H1 (cell line): ENCODE data around the gene PRDM5. TPM values are rescaled to one million over a fixed set of nuclear protein-coding genes. Genes with fewer than 3 reads are reported as not detected.

Source experiments
- CTCF ChIA-PET: fragments of 300-600 bp; sonication (Branson Sonifier 250); formaldehyde crosslinking; loops from one replicate; lab custom pipeline; 2021; ENCODE audit not compliant: partially characterized antibody; lab: Charles Lee
- POLR2A ChIA-PET: fragments of 300-600 bp; sonication (Branson Sonifier 250); formaldehyde crosslinking; loops from one replicate; lab custom pipeline; 2021; ENCODE audit warnings: inconsistent platforms; ENCODE audit not compliant: partially characterized antibody; lab: Charles Lee
- DNase-seq, 2 experiments: peaks; one replicate each; pipeline versions ENCODE4 v3.0.0 to v3.0.0-alpha.2; 2010 to 2022; ENCODE audit warnings: low spot score in 2 of 2, low read depth in 1 of 2, mixed read lengths in 1 of 2
- FAIRE-seq: peaks from 2 replicates; lab custom pipeline; 2011; peaks lifted over from hg19 to GRCh38; lab: Jason Lieb, UNC
- H2AFZ ChIP-seq: 2 replicates; pipeline ENCODE4 v1.8.1; 2012; ENCODE audit warnings: low read length, inconsistent platforms
- H2AK5ac ChIP-seq: 2 replicates; pipeline ENCODE4 v1.6.1; 2013; ENCODE audit warnings: low read depth, low read length
- H2BK120ac ChIP-seq: replicated peaks from 2 replicates; pipeline ENCODE3; 2013; ENCODE audit warnings: low read depth, low read length, inconsistent platforms
- H2BK12ac ChIP-seq: 2 replicates; pipeline ENCODE4 v1.6.1; 2013; ENCODE audit warnings: low read depth, low read length
- H2BK15ac ChIP-seq: 2 replicates; pipeline ENCODE4 v1.6.1; 2013; ENCODE audit warnings: low read length
- H2BK20ac ChIP-seq: 2 replicates; pipeline ENCODE4 v1.6.1; 2013; ENCODE audit warnings: low read length
- H2BK5ac ChIP-seq: 2 replicates; pipeline ENCODE4 v1.6.1; 2013; ENCODE audit warnings: low read depth, low read length
- H3K14ac ChIP-seq: 2 replicates; pipeline ENCODE4 v1.6.1; 2013; ENCODE audit warnings: inconsistent platforms; ENCODE audit not compliant: insufficient read length
- H3K18ac ChIP-seq: 2 replicates; pipeline ENCODE4 v1.6.1; 2013; ENCODE audit warnings: low read length; ENCODE audit errors: extremely low read depth
- H3K23ac ChIP-seq: 2 replicates; pipeline ENCODE4 v1.6.1; 2013; ENCODE audit warnings: inconsistent platforms; ENCODE audit not compliant: insufficient read length
- H3K23me2 ChIP-seq: 2 replicates; pipeline ENCODE4 v1.6.1; 2013; ENCODE audit warnings: low read depth, low read length
- H3K27ac ChIP-seq: 2 replicates; pipeline ENCODE4 v1.6.1; 2011; ENCODE audit warnings: low read depth, low read length, inconsistent platforms
- H3K27me3 ChIP-seq, 4 experiments: replicated peaks in 1 of 4; 1 replicate in 1 of 4; 2 replicates in 3 of 4; pipeline versions ENCODE4 v1.6.1 to v1.8.1; 2011 to 2013; ENCODE audit warnings: low read length in 3 of 4, mild to moderate bottlenecking in 3 of 4, inconsistent platforms in 2 of 4, mixed read lengths in 2 of 4, moderate library complexity in 1 of 4; ENCODE audit not compliant: control insufficient read depth in 3 of 4, insufficient read depth in 3 of 4; ENCODE audit errors: extremely low read depth in 1 of 4
- H3K36me3 ChIP-seq, 4 experiments: 2 replicates each; pipeline versions ENCODE4 v1.6.1 to v1.8.1; 2011 to 2013; ENCODE audit warnings: mild to moderate bottlenecking in 4 of 4, low read length in 3 of 4, moderate library complexity in 2 of 4, control low read depth in 1 of 4, inconsistent platforms in 1 of 4; ENCODE audit not compliant: insufficient read depth in 4 of 4, control insufficient read depth in 2 of 4
- H3K4ac ChIP-seq: replicated peaks from 2 replicates; pipeline ENCODE3; 2013; ENCODE audit warnings: low read length, low read depth, mixed read lengths, inconsistent platforms; ENCODE audit not compliant: insufficient read length
- H3K4me1 ChIP-seq, 4 experiments: replicated peaks in 1 of 4; 1 replicate in 1 of 4; 2 replicates in 3 of 4; pipeline versions ENCODE4 v1.6.1 to v1.8.1; 2011 to 2013; ENCODE audit warnings: low read length in 3 of 4, inconsistent platforms in 2 of 4, mixed read lengths in 1 of 4; ENCODE audit not compliant: insufficient read depth in 4 of 4, control insufficient read depth in 3 of 4
- H3K4me2 ChIP-seq, 2 experiments: 2 replicates each; pipeline versions ENCODE4 v1.6.1 to v1.8.1; 2011 to 2013; ENCODE audit warnings: low read depth in 2 of 2, low read length in 2 of 2, control low read depth in 1 of 2, inconsistent platforms in 1 of 2, mild to moderate bottlenecking in 1 of 2; ENCODE audit not compliant: insufficient read depth in 1 of 2
- H3K4me3 ChIP-seq, 4 experiments: fragments of 200-600, 300-600 bp in 1 of 4; sonication (generic), shearing (Covaris generic), sonication (Bioruptor Twin) in 1 of 4; 2 replicates each; pipeline versions ENCODE4 v1.5.1 to v1.8.1; 2011 to 2016; ENCODE audit warnings: low read length in 4 of 4, low read depth in 3 of 4, control low read depth in 2 of 4, inconsistent platforms in 2 of 4, mild to moderate bottlenecking in 2 of 4, mixed read lengths in 1 of 4, moderate library complexity in 1 of 4; ENCODE audit not compliant: insufficient read depth in 2 of 4; ENCODE audit errors: extremely low read depth in 1 of 4
- H3K56ac ChIP-seq: replicated peaks from 2 replicates; pipeline ENCODE3; 2013; ENCODE audit warnings: low read depth, mild to moderate bottlenecking, mixed read lengths, low read length, inconsistent platforms; ENCODE audit not compliant: insufficient read length
- H3K79me1 ChIP-seq: 2 replicates; pipeline ENCODE4 v1.6.1; 2013; ENCODE audit warnings: low read depth, low read length, control low read depth
- H3K79me2 ChIP-seq, 2 experiments: 2 replicates each; pipeline versions ENCODE4 v1.6.1 to v1.8.1; 2012 to 2013; ENCODE audit warnings: low read length in 2 of 2, mild to moderate bottlenecking in 2 of 2, inconsistent platforms in 1 of 2; ENCODE audit not compliant: insufficient read depth in 2 of 2, control insufficient read depth in 1 of 2
- H3K9ac ChIP-seq, 4 experiments: replicated peaks in 1 of 4; 1 replicate in 1 of 4; 2 replicates in 3 of 4; pipeline versions ENCODE4 v1.6.1 to v1.8.1; 2011 to 2013; ENCODE audit warnings: low read depth in 3 of 4, low read length in 3 of 4, control low read depth in 2 of 4, mild to moderate bottlenecking in 2 of 4, moderate library complexity in 2 of 4, inconsistent platforms in 1 of 4; ENCODE audit errors: extremely low read depth in 1 of 4
- H3K9me3 ChIP-seq, 2 experiments: 2 replicates each; pipeline versions ENCODE4 v1.6.1 to v1.8.1; 2012 to 2013; ENCODE audit warnings: mild to moderate bottlenecking in 2 of 2, moderate library complexity in 2 of 2, control low read depth in 1 of 2, inconsistent platforms in 1 of 2, low read depth in 1 of 2, low read length in 1 of 2, mixed read lengths in 1 of 2; ENCODE audit not compliant: insufficient read depth in 2 of 2
- H4K20me1 ChIP-seq, 2 experiments: replicated peaks in 1 of 2; 2 replicates each; pipeline versions ENCODE3 to v1.8.1; 2011 to 2013; ENCODE audit warnings: inconsistent platforms in 2 of 2, low read length in 2 of 2, mild to moderate bottlenecking in 1 of 2; ENCODE audit not compliant: insufficient read depth in 2 of 2, control insufficient read depth in 1 of 2
- H4K5ac ChIP-seq: 2 replicates; pipeline ENCODE4 v1.6.1; 2013; ENCODE audit warnings: low read length, low read depth, mixed read lengths, inconsistent platforms; ENCODE audit not compliant: insufficient read length
- H4K8ac ChIP-seq: 2 replicates; pipeline ENCODE4 v1.8.0; 2013; ENCODE audit warnings: mild to moderate bottlenecking, moderate library complexity, low read length, inconsistent platforms; ENCODE audit not compliant: insufficient read depth; ENCODE audit errors: extremely low read depth
- H4K91ac ChIP-seq: replicated peaks from 2 replicates; pipeline ENCODE3; 2013; ENCODE audit warnings: low read length, mixed read lengths, inconsistent platforms; ENCODE audit not compliant: insufficient read length
- CHD1 ChIP-seq: IDR thresholded peaks from 2 replicates; pipeline ENCODE4 v1.6.1; 2012; ENCODE audit warnings: low read depth, low read length, improper control_type of control experiment
- FOSL1 ChIP-seq: IDR thresholded peaks from 2 replicates; pipeline ENCODE4 v1.6.1; 2011; ENCODE audit warnings: mild to moderate bottlenecking, low read depth, low read length, moderate library complexity; ENCODE audit not compliant: insufficient read depth
- GTF2F1 ChIP-seq: IDR thresholded peaks from 2 replicates; pipeline ENCODE4 v1.6.1; 2012; ENCODE audit warnings: low read depth, low read length, improper control_type of control experiment, borderline replicate concordance
- KDM1A ChIP-seq: fragments of 200-600, 300-600 bp; sonication (generic); IDR thresholded peaks from 2 replicates; pipeline ENCODE4 v1.7.1; 2016; ENCODE audit warnings: mild to moderate bottlenecking, low read length, borderline replicate concordance
- NANOG ChIP-seq: IDR thresholded peaks from 2 replicates; pipeline ENCODE4 v1.6.1; 2011; ENCODE audit warnings: low read length, low read depth, mild to moderate bottlenecking, inconsistent platforms; ENCODE audit not compliant: insufficient read depth, poor library complexity, severe bottlenecking
- SIRT6 ChIP-seq: IDR thresholded peaks from one replicate; pipeline ENCODE4 v1.7.1; 2012; ENCODE audit warnings: low read length, inconsistent platforms
- SP2 ChIP-seq: IDR thresholded peaks from 2 replicates; pipeline ENCODE4 v1.6.1; 2012; ENCODE audit warnings: mild to moderate bottlenecking, low read length, inconsistent platforms
- SUZ12 ChIP-seq: fragments of 200-600 bp; sonication (generic); IDR thresholded peaks from 2 replicates; pipeline ENCODE4 v1.6.1; 2012; ENCODE audit warnings: mild to moderate bottlenecking, inconsistent platforms, low read length, moderate library complexity, mixed read lengths
- TBP ChIP-seq: IDR thresholded peaks from 2 replicates; pipeline ENCODE4 v1.6.1; 2011; ENCODE audit warnings: low read depth, low read length, improper control_type of control experiment
- ZNF274 ChIP-seq: IDR thresholded peaks from 2 replicates; pipeline ENCODE4 v1.7.0; 2012; ENCODE audit warnings: low read length, borderline replicate concordance; ENCODE audit errors: extremely low read depth
- WGBS, 2 experiments: shearing (Covaris generic) in 1 of 2; methylation state at CpG; one replicate each; pipeline versions ENCODE4 v1.1.6 to v1.1.7; 2013 to 2015; ENCODE audit warnings: low lambda C conversion rate in 2 of 2, mixed read lengths in 2 of 2, inconsistent platforms in 1 of 2, low coverage in 1 of 2, missing lambda C conversion rate in 1 of 2; ENCODE audit not compliant: insufficient replicate concordance in 2 of 2, insufficient coverage in 1 of 2, insufficient read length in 1 of 2; ENCODE audit errors: extremely low coverage in 1 of 2, missing lambda C conversion rate in 1 of 2; 5-methylcytosine and 5-hydroxymethylcytosine counted together
- polyA plus RNA-seq, 7 experiments: library from polyadenylated mRNA; depleted of rRNA in 3 of 7; stranded (reverse) in 5 of 7; unstranded in 2 of 7; fragments of >200 nt in 5 of 7; fragments of 200-250 nt in 2 of 7; gene quantifications; 1 replicate in 5 of 7; 2 replicates in 1 of 7; 4 replicates in 1 of 7; pipeline versions ENCODE4 v1.2.1 to v1.2.3, GENCODE V29; 2011 to 2013; ENCODE audit warnings: missing spikeins in 2 of 7, mixed read lengths in 2 of 7
- total RNA-seq: library from RNA; stranded (reverse); fragmentation: NEBNext Ultra II Directional; extraction: Animal tissue kit (Norgen Biotek cat#: 25700); gene quantifications from 2 replicates; pipeline ENCODE4 v1.2.1, GENCODE V29; 2021
- TF ChIP-seq, protein P1 (sequence below): IDR thresholded peaks from 2 replicates; pipeline ENCODE4 v1.6.1; 2011; ENCODE audit warnings: low read length, improper control_type of control experiment
- TF ChIP-seq, protein P2 (sequence below): IDR thresholded peaks from 2 replicates; pipeline ENCODE4 v1.6.1; 2012; ENCODE audit warnings: inconsistent platforms

PRDM5 gene
- total and polyA plus RNA-seq, 2 of the 8 experiments (the other 6 are each of a cell fraction or from before 2014, with no cell fraction given): 8.2 to 23.4 TPM

DNA sequence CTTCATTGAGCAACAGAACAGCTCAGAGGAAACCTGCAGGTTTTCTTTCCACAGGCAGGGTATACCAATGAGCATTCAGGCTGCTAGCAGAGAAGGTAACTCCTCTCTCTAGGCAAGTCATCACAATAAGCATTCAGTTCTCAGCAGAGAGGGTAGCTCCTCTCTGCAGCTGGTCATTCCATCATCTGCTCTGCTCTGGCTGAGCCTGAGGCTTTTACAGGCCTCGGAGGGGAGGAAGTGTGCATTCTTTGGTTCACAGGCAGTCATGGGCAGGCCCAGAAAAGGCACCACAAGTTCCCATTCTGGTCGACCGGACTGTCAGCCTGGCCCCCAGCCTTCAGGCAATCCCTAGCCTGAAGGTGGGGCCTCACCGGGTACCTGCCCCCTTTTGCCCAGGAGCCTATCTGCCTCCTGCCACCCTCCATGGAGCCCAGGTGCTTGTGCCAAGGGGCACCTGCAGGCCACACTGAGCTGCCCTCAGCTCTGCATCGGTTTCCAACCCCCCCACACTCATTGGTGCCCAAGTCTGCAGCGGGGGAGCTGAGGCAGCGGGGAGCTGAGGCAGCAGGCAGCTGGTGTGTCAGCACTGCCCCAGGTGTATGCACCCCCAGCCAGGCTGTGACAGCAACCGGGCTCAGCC is 83.1 kb downstream of the PRDM5 start:
- no peak overlapping the region for H2BK5ac ChIP-seq
- H3K36me3 ChIP-seq: no peaks in the 10 kb centered on the region
- 92% methylated on average over 8 of the region's 8 CpGs; no CpG with 5 or more reads in 1 of the 2 experiments for WGBS, 2 experiments
- no peaks in the 10 kb centered on the region for H3K79me2 ChIP-seq
- no peaks in the 10 kb centered on the region for H3K27me3 ChIP-seq
- no peak overlapping the region for H4K8ac ChIP-seq
- no peak overlapping the region for H3K4ac ChIP-seq
- H3K4me3 ChIP-seq: no peak overlapping the region
- no peak overlapping the region for H4K91ac ChIP-seq
- H3K27ac ChIP-seq: no peak overlapping the region
- no peak overlapping the region for H2AK5ac ChIP-seq
- FAIRE-seq (no peak), DNase-seq (no peak)
- H3K23ac ChIP-seq: no peak overlapping the region
- no peak overlapping the region for H3K18ac ChIP-seq
- no peaks in the 10 kb centered on the region for H3K9me3 ChIP-seq
- H3K4me2 ChIP-seq: no peak overlapping the region
- no peak overlapping the region for H3K14ac ChIP-seq
- H3K79me1 ChIP-seq: no peaks in the 10 kb centered on the region
- H3K9ac ChIP-seq: no peak overlapping the region; a peak in 1 of 7 replicates
- no peak overlapping the region for H2BK12ac ChIP-seq
- H3K4me1 ChIP-seq: no peaks in the 10 kb centered on the region
- H2BK20ac ChIP-seq: no peak overlapping the region
- ChIA-PET CTCF (interaction anchor here (0.6 to 2.3 kb wide), 5 partner anchors 10 to 898 kb away, joined by 3 to 9 read pairs (median 3); no protein-coding TSS in a partner anchor), POLR2A (interaction anchor here (1.3 kb wide), 1 partner anchor 8 kb away, joined by 3 read pairs; no protein-coding TSS in a partner anchor)
- no peaks in the 10 kb centered on the region for H3K23me2 ChIP-seq
- peaks cover 0 to 4% of the 10 kb centered on the region in 2 experiments for H4K20me1 ChIP-seq
- no peak overlapping the region for H2BK120ac ChIP-seq
- H3K56ac ChIP-seq: no peak overlapping the region
- H2AFZ ChIP-seq: no peak overlapping the region
- H2BK15ac ChIP-seq: no peak overlapping the region
- no peak overlapping the region for H4K5ac ChIP-seq
- TF ChIP-seq SUZ12 (no peak), SP2 (no peak), SIRT6 (no peak), FOSL1 (no peak), NANOG (no peak), KDM1A (no peak), ZNF274 (no peak), TBP (no peak), GTF2F1 (no peak), CHD1 (no peak)
- TF ChIP-seq, protein P1, sequence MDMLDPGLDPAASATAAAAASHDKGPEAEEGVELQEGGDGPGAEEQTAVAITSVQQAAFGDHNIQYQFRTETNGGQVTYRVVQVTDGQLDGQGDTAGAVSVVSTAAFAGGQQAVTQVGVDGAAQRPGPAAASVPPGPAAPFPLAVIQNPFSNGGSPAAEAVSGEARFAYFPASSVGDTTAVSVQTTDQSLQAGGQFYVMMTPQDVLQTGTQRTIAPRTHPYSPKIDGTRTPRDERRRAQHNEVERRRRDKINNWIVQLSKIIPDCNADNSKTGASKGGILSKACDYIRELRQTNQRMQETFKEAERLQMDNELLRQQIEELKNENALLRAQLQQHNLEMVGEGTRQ: no peak
- TF ChIP-seq, protein P2, sequence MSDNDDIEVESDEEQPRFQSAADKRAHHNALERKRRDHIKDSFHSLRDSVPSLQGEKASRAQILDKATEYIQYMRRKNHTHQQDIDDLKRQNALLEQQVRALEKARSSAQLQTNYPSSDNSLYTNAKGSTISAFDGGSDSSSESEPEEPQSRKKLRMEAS: no peak
